Activated CD4-positive, alpha-beta T cell treated with anti-CD3 and anti-CD28 coated beads, Interleukin-2, Interleukin-4, amounts not matched to agents 100 ng/mL and 50 ng/mL, durations not matched to agents 16 hours and 8 hours (primary cell): ENCODE results near the gene FAM78A.

Source experiments
- DNase-seq: peaks from one replicate; pipeline ENCODE4 v3.0.0-alpha.2; 2020; ENCODE audit warnings: low spot score

Gene FAM78A

GRCh38 chr9:131302244-131303075 is 26.1 kb upstream of the FAM78A start:
- no peak for DNase-seq

DNA sequence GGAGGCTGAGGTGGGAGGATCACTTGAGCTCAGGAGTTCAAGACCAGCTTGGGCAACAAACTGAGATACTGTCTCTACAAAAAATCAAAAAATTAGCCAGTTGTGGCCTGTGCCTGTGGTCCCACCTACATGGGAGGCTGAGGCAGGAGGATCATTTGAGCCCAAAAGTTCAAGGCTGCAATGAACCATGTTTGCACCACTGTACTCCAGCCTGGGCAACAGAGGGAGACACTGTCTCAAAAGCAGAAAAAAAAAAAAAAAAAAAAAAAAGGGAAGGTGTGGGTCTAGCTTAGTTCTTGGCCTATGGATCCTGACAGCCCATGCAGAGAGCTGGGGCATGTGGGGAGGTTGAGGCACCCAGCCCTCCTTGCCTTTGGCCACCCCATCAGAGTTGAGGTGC is 24.1 kb upstream of the FAM78A start:
- no peak for DNase-seq

DNA sequence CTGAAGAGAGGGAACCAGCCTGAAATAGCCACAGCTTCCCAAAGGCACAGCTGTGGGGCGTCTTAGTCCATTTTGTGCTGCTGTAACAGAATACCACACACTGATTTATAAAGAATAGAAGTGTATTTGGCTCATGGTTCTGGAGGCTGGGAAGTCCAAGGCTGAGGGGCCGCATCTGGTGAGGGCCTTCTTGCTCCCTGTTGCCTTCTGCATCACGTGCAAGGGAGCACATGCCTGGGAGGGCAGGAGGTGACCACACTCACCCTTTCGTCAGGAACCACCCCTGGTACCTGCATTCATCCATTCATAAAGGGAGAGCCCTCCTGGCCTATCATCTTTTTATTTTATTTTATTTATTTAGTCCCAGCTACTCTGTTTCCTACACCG is 23.6 kb upstream of the FAM78A start:
- no peak for DNase-seq

- no peak for DNase-seq
These were observed 23.1 kb upstream of the FAM78A start for GRCh38 chr9:131299346-131299960.

GRCh38 chr9:131298816-131299215 is 22.5 kb upstream of the FAM78A start:
- no peak for DNase-seq

DNA sequence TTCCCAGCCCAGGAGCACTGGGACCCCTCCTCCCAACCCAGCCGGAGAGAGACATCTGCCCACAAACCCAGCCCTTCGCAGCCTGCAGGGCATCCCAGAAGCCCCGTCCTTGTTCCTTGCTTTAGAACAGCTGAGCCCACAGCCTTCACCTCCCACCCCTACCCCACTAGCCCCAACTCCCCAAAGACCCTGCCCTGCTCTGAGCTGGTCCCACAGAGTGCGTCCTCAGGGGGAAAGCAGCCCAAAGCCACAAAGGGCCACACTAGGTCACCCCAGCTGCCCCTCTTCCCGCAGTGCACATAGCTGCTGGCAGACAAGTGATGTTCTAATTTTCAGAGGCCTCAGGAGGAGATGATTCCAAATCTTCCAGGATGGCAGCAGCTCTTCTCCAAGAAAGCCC is 22.0 kb upstream of the FAM78A start:
- DNase-seq, result no peak

DNA sequence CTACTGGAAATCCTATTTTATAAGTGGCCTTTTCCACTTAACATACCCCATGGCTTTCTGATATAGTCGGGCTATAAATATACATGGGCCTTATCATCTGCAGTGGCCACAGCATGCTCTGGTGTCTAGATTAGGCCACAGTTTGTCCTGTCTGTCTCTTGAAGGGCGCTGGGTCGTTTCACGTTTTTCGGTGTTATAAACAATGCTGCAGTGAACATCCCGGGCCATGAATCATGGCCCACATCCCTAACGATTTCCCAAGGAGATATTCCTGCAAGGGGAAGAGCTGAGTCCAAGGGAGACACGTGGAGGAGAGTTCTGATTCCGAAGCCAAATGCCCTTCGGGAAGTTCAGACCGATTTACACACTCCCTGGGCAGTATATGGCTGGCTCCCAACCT is 21.6 kb upstream of the FAM78A start:
- DNase-seq, result no peak

DNA sequence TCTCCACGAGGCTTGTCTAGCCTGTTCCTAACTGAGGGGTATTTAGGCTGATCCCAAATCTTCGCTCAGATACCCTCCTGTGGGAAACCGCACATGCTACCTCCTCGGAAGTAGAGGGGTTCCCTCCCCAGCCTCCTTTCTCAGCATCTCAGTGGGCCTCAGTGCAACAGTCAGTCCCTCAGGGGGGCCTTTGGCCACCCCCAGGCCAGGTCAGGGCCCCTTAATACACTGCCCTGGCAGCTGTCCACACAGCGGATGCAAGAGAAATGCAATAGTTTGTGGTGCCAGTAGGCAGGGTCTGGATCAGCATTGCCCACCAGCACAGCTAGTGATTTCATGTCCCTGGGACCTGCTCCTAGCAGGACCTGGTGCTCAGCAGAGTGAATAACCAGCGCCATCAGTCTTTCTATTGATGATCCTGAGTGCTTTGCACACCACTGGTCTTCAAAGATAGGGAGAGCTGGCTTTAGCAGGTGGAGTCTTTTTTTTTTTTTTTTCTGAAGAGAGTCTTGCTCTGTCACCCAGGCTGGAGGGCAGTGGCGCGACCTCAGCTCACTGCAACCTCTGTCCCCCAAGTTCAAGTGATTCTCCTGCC is 20.7 kb upstream of the FAM78A start:
- DNase-seq, result no peak

DNA sequence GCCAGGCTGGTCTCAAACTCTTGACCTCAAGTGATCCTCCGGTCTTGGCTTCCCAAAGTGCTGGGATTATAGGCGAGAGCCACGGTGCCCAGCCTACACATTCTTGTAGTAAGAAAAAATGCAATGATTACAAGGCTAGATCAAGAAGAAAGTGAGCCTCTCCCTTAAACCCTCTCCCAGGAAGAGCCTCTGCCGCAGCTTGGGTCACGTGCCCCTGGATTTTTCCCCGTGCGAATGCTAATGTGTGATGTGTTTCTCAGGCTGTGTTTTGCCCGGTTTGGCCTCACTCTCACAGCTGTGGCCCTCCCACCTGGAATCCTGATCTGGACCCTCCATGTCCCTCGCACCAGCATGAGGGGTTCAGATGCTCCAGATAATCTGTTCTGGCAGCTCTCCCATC is 20.1 kb upstream of the FAM78A start:
- no peak for DNase-seq

DNA sequence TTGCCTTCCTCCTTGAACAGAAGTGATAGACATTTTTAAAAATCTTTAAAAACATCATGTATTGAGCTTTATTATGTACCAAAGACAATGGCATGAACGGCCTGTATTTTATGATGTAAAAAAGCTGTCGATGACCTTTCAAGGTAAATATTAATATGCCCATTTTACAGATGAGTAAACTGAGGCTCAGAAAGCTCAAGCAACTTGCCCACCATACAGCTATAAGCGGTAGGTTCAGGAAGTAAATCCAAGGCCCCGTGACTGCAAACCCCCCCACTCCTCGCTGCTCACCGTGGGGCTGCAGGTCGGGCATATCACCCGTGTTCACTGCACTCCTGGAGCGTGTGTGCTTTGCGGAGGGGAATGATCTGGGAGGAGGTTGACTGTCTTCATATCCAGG is 16.6 kb upstream of the FAM78A start:
- no peak for DNase-seq

GRCh38 chr9:131291795-131292315 is 15.5 kb upstream of the FAM78A start:
- no peak for DNase-seq

- DNase-seq, result no peak
These were observed 14.6 kb upstream of the FAM78A start for GRCh38 chr9:131290767-131291370.

DNA sequence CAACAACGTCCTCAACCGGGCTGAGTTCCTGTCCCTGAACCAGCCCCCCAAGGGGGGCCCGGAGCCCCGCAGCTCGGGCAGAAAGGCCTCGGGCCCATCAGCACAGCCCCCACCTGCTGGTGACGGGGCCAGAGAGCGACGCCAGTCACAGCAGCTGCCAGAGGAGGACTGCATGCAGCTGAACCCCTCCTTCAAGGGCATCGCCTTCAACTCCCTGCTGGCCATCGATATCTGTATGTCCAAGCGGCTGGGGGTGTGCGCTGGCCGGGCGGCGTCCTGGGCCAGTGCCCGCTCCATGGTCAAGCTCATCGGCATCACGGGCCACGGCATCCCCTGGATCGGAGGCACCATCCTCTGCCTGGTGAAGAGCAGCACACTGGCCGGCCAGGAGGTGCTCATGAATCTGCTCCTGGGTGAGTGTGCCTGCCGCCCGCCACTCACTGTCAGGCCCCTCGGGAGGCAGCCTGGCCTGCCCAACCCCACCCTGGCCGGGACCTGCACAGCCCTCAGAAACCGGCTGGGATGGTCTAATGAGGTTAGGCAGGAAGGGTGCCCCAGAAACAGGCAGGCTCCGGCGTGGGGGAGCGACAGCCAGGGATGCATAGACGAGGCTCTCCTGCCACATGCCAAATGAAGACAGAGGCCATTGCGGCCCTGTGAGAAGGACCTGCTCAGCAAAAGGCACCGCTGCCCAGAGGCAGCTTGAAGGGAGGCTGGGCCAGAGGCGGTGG is 13.9 kb upstream of the FAM78A start:
- no peak for DNase-seq

DNA sequence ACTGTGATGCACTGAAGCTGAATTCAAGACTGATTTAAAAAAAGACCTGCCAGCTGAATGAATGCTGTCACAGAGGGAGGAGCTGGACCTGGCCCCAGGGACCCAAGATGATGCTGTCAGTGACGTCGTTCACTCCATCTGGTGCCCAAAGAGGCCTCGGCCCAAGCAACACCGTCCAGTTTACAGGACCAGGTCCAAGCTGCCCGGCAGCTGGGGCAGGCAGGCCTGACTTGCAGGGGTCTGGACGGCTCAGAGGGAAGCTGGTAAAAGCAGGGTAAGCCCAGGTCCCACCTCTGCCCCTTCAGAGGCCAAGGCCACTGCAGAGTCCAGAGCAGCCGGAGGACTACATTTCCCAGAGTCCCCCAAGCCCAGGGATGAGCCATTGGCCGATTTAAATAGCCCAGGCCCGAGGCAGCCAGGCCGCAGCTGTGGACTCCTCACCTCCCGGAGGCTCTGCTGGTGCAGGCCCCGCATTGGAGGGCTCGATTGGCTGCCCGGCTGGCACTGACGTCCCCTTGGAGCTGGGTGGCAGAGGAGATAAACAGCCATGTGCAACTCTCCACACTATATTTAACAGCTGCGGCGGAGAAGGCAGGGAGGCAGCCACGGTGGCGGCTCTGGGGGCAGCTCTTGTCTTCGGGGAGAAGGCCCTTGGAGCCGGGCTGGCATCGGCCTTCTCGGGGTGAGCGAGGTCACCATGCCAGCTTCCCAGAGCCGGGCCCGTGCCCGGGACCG is 13.2 kb upstream of the FAM78A start, which contains the start of gene PLPP7:
TSS of gene PLPP7 (plus strand) at position 423 of the 735 bp plus-strand sequence. CDS start at position 698, 275 bp downstream.
- DNase-seq, result no peak

- no peak for DNase-seq
These were observed 11.9 kb upstream of the FAM78A start for GRCh38 chr9:131288217-131288616.

DNA sequence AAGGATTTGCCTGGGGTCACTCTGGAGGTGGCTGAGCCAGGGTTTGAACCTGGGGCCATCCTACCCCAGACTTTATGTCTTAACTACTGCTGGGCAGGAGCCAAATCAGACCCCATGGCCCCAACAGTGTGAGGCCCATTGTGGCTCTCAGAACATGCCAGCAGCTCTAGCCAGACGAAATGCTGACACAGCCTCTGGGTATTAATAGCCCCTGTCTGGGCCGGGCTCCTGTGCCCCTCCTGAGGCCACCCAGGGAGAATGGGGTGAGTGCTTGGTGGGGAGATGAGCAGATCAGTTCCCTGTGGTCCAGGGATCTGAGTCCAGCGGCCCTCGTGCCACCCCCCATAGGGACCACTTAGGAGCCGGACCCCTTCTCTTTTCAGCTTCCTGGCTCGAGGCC is 11.0 kb upstream of the FAM78A start:
- no peak for DNase-seq

GRCh38 chr9:131284856-131285255 is 8.5 kb upstream of the FAM78A start:
- DNase-seq, result no peak

DNA sequence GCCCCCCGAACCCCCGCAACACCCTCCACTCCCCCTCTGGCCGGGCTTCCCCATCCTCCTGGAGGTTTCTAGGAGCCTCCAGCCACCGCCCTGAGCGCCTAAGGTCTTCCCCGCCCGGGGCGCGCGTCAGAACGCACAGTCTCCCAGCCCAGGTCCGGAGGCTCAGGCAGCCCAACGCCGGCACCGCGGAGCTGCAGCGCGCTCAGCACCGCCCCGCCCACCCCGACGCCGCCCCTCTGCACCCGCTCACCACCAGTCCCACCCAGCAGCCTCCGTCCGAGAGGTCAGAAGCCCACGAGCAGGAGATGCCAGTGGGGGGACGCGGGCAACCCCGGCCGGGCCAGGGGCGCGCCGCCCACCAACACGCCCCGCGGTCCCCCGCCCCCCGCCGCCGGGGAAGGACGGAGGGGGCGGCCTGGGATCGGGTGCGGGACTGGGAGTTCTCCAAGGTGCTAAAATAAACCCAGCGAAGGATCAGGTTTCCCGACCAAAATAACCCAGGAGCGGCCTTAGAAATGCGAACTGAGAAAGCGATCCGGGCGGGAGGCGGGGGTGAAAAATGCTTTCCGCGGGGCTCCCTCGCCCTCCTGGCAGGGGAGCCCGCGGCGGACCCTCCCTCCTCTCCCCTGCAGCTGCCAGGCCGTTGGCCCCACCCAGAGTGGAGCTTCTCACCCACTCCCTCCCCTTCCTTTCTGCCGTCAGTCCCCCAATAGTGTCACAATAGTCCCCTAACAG is 6.5 kb upstream of the FAM78A start:
- DNase-seq, result no peak

- no peak for DNase-seq
These were observed 5.9 kb upstream of the FAM78A start for GRCh38 chr9:131282175-131282574.

DNA sequence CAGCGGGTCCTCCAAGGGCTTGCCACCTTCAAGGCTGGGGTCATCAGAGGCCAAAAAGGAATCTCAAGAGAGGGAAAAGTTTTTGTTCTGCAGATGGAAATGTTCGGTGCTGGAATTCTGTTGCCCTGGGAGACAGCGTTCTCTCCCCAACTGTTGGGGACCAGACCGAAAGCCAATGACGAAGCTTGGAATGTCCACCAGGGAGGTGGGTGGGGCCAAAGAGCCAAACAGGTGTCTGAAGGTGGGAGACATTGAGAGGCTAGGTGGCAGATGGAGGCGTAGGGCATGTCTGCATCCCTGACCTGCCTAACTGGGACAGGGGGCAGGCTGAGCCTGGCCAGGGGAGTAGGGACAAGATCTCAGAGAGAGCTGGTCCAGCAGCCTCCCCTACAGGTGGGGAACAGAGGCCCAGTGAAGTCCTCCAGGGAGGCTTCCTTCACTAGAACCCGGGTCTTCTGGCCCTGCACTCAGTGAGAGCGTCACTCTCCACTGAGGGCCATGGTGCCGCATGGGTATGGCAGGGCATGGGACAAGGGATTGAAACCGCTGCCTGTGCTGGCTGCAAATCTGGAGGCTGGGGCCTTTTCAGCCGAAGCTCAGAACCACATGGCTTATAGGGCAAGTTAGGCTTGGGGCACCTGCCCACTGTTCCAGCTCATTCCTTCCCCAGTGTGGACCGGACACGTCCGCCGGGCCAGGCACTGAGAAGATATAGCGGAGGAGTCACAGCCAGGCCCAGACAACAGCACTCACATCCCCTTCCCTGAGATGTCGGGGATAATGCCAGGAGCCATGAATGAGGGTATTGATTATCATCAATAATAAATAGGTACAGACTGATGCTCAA is 5.0 kb upstream of the FAM78A start:
- no peak for DNase-seq
